T-helper 1 cell treated with Interleukin-12 subunit alpha and Interleukin-12 subunit beta and Interleukin-4 antibody, amounts not matched to agents 30 ng/mL and 1 ng/mL, for 36 hours (primary cell): ENCODE data around the gene GRIK1. TPM values are rescaled to one million over a fixed set of nuclear protein-coding genes. Genes with fewer than 3 reads are reported as not detected.

ENCODE experiments used
- intact Hi-C: fragments of 100-400 bp; cut with micrococcal nuclease; formaldehyde crosslinking; loops from one replicate; pipeline ENCODE4 v1.15.1; 2024
- total RNA-seq: library from RNA; stranded (reverse); gene quantifications from 2 replicates; pipeline ENCODE4 v1.2.3, GENCODE V29; 2022

GRIK1 gene
- total RNA-seq, 1 donor from 2014 or later = not detected

- intact Hi-C loops = no loop called here
Observed at GRCh38 chr21:29914326-29914725, 25.5 kb downstream of the GRIK1 start.

DNA sequence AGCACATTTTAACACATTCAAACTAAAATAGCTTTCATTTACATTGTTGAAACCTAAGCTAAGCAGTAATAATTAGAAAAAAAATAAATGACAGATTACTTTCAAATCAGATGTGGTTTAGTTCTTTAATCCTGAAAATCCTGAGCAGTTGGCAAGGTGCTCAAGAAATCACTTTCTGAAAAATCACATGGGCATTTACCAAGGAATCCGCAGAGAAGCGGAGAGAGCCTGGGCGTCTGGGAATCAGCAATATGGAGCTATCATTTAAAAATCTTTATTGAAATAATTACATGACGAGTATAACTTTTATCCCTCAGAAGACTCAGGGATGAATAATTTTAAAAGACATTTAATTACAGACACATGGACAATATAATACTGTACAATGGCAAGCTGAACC, 30.2 kb downstream of the GRIK1 start:
- intact Hi-C loops = no loop called here

DNA sequence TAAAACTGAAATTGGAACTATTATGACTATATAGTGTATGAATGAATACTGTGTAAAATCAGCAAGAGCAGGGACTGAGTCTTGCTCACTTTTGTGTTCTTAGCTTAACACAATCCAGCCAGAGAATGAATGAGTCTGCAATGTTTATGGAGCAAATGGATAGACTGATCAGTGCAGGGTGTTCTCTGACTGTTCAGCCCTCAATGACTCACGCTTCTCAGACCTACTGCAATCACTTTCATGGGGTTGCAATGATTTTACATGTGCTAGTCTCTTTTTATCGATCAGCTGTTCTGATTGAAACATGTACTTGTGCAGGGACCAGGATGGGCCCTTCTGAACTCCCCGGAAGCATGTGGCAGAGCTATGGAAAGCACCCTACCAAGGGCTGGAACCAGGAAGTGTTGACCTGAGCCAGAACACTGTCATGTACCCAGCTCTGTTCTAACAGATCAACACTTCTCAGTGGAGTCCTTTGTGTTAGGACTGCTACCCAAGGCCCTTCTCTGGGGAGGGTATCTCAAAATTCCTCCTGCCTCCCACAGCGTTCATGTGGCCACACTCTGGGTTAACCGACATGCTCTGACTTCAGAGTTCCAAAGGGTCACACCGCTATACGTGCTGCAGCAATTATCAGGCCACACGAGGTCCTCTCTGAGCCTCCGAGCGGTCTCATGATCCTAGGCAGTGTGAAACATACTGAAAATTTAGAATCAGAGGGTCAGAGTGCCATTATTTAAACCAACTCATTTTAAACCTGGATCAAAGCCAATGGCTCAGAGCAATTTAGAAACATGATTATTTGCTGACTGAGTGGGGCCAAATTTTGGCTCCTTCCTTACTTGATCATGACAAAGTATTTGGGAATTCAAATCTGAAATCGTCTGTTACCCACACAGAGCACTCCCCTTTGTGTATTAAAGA, 35.2 kb downstream of the GRIK1 start:
- intact Hi-C loops = no loop called here

DNA sequence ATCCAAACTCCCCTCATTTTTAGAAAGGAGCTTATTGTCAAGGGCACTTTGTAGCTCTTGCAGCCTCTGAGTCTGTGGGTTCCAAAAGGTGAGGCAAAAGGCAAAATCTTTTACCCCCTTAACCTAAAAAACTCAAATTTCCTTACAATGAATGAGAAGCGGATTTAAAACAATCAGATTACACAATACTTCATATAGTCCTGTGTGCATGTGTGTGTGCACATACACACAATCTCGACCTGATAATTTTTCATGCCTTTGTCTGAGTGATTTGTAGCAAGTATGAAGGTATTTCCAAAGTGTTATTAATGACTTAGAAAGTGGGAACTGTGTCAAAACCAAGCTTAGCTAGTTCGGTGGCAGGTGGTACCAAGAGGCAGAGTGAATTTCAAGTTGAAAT, 42.9 kb downstream of the GRIK1 start:
- intact Hi-C loops = no loop called here

GRCh38 chr21:29893687-29894086, 46.1 kb downstream of the GRIK1 start:
- intact Hi-C loops = no loop called here

DNA sequence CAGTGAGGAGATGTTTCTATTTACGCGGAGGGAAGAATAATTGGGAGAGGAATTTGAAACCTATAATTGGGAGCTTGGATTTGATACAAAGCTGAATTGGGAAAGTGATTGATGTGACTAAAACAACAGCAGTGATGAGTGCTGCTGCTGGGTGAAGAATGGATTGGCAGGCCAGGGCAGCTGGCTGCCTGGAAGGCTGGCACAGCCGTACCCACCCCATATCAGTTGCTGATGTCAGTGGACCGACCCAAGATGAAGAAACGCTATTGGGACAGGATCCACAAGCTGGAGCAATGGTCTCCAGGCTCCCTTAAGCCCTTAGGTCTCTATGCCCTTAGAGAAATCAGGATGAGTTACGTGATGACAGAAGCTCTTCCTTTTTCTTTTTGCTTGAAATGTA, 47.4 kb downstream of the GRIK1 start:
- intact Hi-C loops = no loop called here

- intact Hi-C loops = no loop called here
Observed at GRCh38 chr21:29888437-29888836, 51.4 kb downstream of the GRIK1 start.

DNA sequence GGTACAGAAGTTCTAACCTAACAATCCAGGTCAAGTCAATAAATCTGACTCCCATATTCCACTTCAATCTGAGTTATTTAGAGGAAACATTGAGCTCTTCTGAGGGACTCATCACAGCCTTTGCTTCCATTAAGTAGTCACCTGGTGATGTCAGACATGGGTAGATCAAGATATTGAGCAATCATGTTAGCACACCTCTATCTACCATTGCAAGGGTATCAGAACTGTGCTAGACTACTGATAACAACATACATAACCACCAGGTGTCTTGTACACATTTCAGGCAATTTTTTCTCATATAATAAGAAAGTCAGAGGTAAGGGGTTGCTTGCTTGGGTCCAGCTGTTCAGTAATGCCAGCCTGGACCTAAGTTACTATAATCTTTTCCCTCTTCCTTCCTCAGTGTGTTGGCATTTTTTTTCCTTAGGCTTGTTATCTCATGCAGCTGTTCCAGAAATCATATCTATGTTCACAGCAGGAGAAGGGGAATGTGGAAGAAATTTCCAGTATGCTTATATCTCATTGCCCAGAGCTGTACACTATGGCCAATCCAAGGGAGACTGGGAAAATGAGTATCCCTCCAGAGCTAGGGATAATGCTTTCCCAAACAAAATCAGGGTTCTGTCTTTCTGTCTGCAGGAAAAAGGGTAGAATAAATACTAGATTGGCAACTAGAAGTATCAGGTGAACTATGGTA, 52.3 kb downstream of the GRIK1 start:
- intact Hi-C loops = no loop called here

DNA sequence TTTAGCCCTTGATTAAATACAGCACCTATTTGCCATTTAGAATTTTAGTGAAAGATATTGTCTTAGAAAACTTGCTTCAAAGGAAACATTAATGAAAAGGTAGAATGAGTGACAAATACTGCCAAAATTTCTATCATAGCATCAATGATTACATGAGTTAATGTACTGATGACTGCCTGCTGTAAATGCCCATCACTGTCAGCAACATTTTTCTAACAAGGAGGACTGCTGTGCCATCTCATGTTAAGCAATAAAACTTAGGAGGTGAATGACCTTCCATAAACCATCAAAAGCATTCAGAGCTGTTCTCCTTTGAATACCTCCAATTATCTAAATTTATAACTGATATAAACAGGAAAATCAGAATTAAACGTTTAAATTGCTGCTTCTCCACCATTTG, 54.3 kb downstream of the GRIK1 start:
- intact Hi-C loops = no loop called here

DNA sequence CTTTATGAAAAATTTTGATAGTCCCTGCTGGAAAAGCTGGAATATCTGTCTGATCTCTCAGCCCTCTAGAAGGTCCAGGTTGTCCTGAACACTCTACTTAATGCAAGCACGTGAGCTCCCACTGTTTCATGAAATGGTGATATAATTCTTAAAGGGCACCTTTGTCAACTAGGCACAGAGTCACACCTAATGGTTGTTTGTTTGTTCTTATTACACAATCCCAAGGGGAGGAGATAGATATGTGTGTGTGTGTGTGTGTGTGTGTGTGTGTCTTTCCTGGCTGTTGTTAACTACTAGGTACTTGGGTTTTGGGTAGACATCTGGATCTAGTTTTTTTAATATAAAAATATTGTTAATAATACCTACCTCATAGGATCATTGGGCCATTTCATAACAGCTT, 63.9 kb downstream of the GRIK1 start:
- intact Hi-C loops = no loop called here

GRCh38 chr21:29875036-29875716, 64.6 kb downstream of the GRIK1 start:
- intact Hi-C loops = no loop called here

GRCh38 chr21:29873908-29874307, 65.9 kb downstream of the GRIK1 start:
- intact Hi-C loops = no loop called here

DNA sequence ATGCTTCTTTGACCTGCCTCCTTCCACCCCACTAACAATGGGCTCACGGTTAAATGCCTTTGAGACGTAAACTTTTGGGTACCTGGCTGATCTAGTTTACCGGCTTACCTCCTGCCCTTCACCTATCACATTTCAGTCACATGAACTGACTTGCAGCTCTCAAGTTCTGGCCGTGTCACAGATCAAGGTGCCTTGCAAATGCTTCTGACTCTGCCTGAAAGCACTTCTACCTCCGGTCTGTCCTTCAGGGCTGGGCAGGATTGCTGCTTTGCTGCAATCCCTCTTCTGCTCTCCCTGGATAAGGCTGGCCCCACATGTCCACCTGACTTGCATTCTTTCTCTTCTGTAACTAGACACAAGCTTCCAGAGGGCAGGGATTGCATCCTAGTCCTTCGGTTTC, 69.0 kb downstream of the GRIK1 start:
- intact Hi-C loops = no loop called here

DNA sequence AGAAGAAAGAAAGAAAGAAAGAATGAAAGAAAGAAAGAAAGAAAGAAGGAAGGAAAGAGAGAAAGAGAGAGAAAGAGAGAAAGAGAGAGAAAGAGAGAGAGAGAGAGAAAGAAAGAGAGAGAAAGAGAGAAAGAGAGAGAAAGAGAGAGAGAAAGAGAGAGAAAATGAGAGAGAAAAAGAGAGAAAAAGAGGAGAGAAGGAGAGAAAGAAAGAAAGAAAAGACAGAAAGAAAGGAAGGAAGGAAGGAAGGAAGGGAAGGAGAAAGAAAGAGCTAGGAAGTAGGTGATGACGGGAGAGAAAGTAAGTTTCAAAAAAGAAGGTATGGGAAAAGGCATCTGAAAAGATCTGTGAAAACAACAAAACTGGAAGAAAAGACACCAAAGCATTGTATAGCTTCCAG, 72.0 kb downstream of the GRIK1 start:
- intact Hi-C loops = no loop called here

GRCh38 chr21:29860346-29860745, 79.5 kb downstream of the GRIK1 start:
- intact Hi-C loops = no loop called here

DNA sequence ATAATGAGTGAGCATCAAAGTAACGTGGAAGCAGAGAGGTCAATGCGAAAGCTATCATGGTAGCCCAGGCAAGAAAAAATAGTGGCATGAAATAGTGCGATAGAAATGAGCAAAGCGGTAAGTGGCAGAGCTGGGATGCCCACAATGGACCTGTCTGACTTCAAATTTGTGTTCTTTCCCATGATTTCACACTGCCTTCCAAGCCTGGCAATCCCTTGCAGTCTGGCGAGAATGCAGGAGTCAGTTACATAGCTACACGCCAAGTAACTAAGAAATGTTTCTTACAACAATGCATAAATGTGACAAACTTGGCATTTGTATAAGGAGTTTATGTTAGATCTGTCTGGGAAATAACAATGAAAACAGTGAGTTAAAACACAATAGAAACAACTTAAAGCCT, 82.6 kb downstream of the GRIK1 start:
- intact Hi-C loops = no loop called here

DNA sequence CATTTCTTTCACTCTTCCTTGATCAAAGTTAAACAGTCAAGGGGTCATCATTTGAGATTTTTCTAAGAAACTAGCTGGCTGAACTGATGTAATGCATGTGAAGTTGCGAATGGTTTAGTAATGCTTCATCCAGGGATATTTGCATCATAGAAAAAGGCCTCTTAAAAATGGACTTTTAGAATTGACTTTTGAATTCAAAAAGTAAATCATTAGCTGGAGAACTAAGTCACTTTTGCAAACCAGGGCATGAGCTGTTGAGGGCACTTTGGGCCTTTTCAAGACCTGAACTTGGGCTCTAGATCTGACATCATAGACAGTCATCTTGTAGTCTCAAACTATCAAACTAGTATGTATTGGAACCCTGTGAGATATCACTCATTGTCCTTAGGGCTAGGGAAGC, 85.0 kb downstream of the GRIK1 start:
- intact Hi-C loops = no loop called here

DNA sequence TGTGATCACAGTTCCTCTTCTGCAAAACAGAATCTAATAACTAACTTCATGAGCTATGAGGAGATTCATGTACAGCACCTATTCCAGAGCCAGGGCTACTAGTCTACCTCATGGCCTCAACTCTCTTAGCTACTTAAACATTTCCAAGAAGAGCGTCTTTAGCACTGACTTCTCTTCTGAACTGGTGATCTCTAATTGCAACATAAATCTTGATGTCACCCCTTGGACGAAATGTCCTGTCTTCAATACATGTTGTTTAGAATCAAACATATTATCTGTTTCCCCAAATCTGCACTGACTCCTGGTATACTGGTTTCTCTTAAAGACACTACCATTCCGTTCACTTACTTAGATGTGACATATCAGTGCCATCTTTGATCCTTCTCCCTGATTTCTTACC, 88.2 kb downstream of the GRIK1 start:
- intact Hi-C loops = no loop called here

DNA sequence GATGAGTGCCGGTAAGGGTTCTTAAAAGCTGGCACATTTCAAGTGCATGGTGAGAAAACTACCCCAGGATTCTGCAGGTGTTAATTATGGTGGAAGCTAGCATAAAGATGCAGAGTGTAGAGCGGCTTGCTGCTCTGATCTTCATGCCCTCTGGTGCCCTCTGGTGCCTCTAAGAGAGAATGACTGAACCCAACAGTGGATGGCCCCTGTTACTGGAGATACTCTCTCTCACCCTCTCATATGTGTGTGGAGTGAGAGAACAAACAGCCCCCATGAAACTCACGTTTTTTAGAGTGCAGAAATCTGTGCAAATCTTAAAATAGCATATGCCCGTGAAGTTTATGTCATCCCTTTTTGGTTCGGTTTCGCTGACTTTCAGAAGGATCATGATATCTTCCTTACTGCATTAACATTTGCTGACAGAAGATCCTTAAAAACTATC, 90.0 kb downstream of the GRIK1 start:
- intact Hi-C loops = loop anchor here (1.0 to 2.0 kb wide), 3 partner anchors 373 to 759 kb away; no protein-coding TSS in a partner anchor

GRCh38 chr21:29843804-29844203, 96.0 kb downstream of the GRIK1 start:
- intact Hi-C loops = no loop called here

DNA sequence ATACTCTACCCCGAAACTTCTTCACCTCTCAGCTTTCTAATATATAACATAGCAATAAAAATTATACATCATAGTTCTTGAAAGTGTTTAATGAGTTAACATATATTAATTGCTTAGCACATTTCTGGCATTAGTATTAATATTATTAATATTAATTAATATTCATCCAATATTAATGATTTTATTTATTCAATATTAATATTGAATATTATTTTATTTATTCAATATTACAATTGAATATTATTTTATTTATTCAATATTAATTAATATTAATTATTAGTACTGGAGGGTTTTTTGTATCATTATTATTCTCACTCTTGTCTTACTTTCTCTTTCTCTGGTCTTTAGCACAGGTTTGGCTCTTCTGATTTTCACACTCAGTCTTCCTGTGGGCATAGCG, 105.2 kb downstream of the GRIK1 start:
- intact Hi-C loops = no loop called here

- intact Hi-C loops = no loop called here
Observed at GRCh38 chr21:29832217-29832616, 107.6 kb downstream of the GRIK1 start.
